ENCODE results near the gene PDE6G. TPM values are rescaled to one million over a fixed set of nuclear protein-coding genes. Genes with fewer than 3 reads are reported as not detected.
A peak's percentile ranks its signal among the peaks of the same experiment; 100 is the strongest.

Gene PDE6G
- total and polyA plus RNA-seq, 2 of the 13 experiments (the other 11 are each of a cell fraction or from before 2014, with no cell fraction given): 1.4 to 6.7 TPM

GRCh38 chr17:81652906-81653771 is 3.2 kb downstream of the PDE6G start (continued):
- 0 out of 2 replicates have a peak, but pooled peaks have one; percentile 1 for TF ChIP-seq DZIP1 (CRISPR knock-in tag; IDR thresholded peaks at IDR 0.05)
- no peak for TF ChIP-seq PCBP2 (optimal IDR thresholded peaks at IDR 0.05; ENCODE audit: low read depth, low read length, poor library complexity, severe bottlenecking)
- no peak for TF ChIP-seq ZNF883 (CRISPR knock-in tag; IDR thresholded peaks at IDR 0.05; ENCODE audit: not compliant biosample characterization)
- no peak for TF ChIP-seq ZBTB42 (CRISPR knock-in tag; IDR thresholded peaks at IDR 0.05)
- 0 out of 2 replicates have a peak, but pooled peaks have one; percentile 19 for TF ChIP-seq ZNF274 (CRISPR knock-in tag; IDR thresholded peaks at IDR 0.05)
- no peak for TF ChIP-seq ZSCAN31 (CRISPR knock-in tag; IDR thresholded peaks at IDR 0.05; ENCODE audit: low read depth)
- TF ChIP-seq SKI (IDR thresholded peaks at IDR 0.05; ENCODE audit: partially characterized antibody): no peak
- no peak for TF ChIP-seq CENPBD1 (CRISPR knock-in tag; IDR thresholded peaks at IDR 0.05; ENCODE audit: borderline replicate concordance, low read depth)
- 0 out of 2 replicates have a peak, but pooled peaks have one; percentile 29 for TF ChIP-seq HNF1B (CRISPR knock-in tag; IDR thresholded peaks at IDR 0.05)
- peak; percentile 20; the same call in 1 of the 2 replicates for TF ChIP-seq UBTF (CRISPR knock-in tag; IDR thresholded peaks at IDR 0.05)
- TF ChIP-seq NFKB2 (CRISPR knock-in tag; IDR thresholded peaks at IDR 0.05; ENCODE audit: borderline replicate concordance): no peak
- TF ChIP-seq ZNF777 (CRISPR knock-in tag; IDR thresholded peaks at IDR 0.05): no peak
- 0 out of 2 replicates have a peak, but pooled peaks have one; percentile 3 for TF ChIP-seq ZNF761 (CRISPR knock-in tag; conservative IDR thresholded peaks at IDR 0.05)
- TF ChIP-seq MEIS1 (CRISPR knock-in tag; IDR thresholded peaks at IDR 0.05; ENCODE audit: borderline replicate concordance): 0 out of 2 replicates have a peak, but pooled peaks have one; percentile 36
- TF ChIP-seq SNRNP70 (IDR thresholded peaks at IDR 0.05; ENCODE audit: low read depth, low read length): no peak
- TF ChIP-seq PHF5A (CRISPR knock-in tag; IDR thresholded peaks at IDR 0.05; ENCODE audit: low read depth, unreplicated experiment): no peak
- 0 out of 2 replicates have a peak, but pooled peaks have one; percentile 25 for TF ChIP-seq CC2D1A (CRISPR knock-in tag; IDR thresholded peaks at IDR 0.05)
- no peak for TF ChIP-seq YEATS4 (CRISPR knock-in tag; IDR thresholded peaks at IDR 0.05; ENCODE audit: borderline replicate concordance)
- peak; percentile 21; the same call in 1 of the 2 replicates for TF ChIP-seq SAP130 (CRISPR knock-in tag; IDR thresholded peaks at IDR 0.05; ENCODE audit: low read depth)
- no peak for TF ChIP-seq ZNF720 (CRISPR knock-in tag; IDR thresholded peaks at IDR 0.05)
- TF ChIP-seq ZNF616 (CRISPR knock-in tag; IDR thresholded peaks at IDR 0.05; ENCODE audit: low read depth): 0 out of 2 replicates have a peak, but pooled peaks have one; percentile 35
- 0 out of 2 replicates have a peak, but pooled peaks have one; percentile 29 for TF ChIP-seq ESRRA (CRISPR knock-in tag; IDR thresholded peaks at IDR 0.05; ENCODE audit: low read depth)
